NCI-H1930 (cell line): ENCODE measurements around the gene IL9.

Experiments used
- DNase-seq, 2 experiments: peaks; one replicate each; lab custom pipeline; 2025; lab: John Stamatoyannopoulos, UW

IL9 gene

GRCh38 chr5:135895474-135896006 lies at the start of gene IL9:
IL9 (minus strand) TSS chr5:135895841; CDS start chr5:135895816, 25 bp downstream.
- no peak for DNase-seq

GRCh38 chr5:135944967-135945560 lies 49.4 kb upstream of the IL9 start:
- DNase-seq, result peak; percentile 4 to 43

DNA sequence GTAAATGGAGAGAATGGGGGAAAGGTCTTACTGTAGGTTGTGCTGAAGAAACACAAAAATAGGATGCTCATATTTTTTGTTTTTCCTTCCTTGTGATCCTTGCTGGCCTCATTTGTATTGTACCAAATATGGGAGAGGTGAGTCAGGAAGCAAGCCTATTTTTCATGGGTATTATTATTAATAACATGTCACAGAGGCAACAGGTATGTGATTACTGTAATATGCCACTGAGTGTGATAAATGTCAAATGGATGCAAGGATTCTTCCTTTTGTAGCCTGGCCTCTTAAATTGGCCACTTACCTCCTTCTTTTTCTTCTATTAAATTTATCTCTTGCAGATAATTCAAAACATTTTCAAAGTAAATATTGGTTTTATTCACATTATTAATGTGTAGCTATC lies 48.9 kb upstream of the IL9 start:
- no peak for DNase-seq

DNA sequence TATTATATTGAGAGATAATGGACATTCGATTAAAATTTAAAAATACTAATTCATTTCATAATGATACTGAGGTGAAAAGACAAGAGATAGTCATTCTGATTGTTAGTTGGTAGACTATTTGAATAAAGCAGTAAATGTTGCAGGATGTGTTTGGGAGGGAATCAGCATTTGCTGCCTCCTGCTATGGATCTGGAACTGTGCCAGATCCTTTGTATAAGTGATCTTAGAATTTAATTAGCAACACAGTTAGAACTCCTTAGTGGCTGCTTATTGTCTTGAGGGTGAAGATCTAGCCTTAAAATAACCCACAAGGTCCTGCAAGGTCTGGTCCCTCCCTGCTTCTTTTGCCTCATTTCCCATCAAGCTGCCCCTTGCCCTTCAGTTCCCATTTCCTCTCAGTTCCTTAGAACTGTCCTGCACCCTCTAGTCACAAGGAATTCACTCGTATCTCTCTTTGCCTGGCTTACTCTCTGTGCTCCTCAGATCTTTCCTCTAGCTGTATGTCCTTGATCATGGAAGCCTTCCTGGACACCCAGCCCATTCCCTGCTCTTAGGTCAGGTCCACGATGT lies 46.6 kb upstream of the IL9 start:
- DNase-seq, result no peak

GRCh38 chr5:135941711-135942110 lies 46.1 kb upstream of the IL9 start:
- DNase-seq, result no peak

DNA sequence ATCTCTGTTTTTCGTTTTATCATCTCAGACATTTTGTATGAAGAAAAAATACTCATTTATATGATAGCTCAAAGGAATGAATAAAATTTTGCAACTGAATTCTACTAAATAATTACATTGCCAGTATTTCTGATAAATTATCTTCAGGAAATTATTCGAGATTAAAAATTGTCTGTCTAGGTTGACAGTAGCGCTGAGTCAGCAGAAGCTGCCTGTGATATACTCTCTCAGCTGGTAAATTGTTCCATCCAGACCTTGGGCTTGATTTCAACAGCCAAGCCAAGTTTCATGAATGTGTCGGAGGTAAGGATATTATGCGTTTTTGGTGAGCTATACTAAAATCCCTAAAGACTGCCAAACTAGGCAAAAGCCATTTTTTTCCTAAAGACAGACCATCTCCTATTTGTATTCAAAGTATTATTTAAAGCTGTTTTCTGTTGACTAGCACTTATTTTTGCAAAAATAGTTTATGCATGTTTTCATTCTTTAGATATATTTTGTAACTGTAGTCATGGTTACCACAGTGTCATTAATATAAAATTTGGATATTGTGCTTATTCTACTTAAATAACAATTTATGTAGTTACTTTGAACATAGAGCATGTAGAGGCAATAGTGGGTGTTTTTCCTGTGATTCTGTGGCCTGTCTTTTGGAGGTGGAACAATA lies 41.7 kb upstream of the IL9 start:
- DNase-seq, result no peak

DNA sequence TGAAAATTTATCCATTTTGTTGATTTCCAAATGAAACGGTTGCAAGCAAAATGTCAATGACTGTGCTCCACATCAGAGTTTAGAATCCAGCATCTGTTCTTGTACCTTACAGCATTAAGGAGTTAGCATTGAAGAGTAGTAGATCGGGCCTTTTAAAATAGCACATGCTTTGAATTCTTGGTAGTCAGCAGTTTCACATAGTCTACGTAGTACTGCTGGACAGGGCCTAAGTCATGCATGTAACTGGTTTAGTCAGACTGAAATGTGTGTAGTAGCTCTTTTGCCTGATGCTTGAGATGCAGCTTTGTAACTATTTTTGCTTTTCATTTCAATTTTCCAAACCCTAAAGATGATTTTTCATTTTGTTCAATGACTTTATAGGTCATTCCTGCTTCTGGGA lies 39.3 kb upstream of the IL9 start:
- no peak for DNase-seq

GRCh38 chr5:135930949-135931295 lies 35.3 kb upstream of the IL9 start:
- no peak for DNase-seq

- DNase-seq, result peak; percentile 46 to 51
These were observed 34.6 kb upstream of the IL9 start for GRCh38 chr5:135930029-135930948.

- DNase-seq, result no peak
These were observed 25.7 kb upstream of the IL9 start for GRCh38 chr5:135921388-135921787.

DNA sequence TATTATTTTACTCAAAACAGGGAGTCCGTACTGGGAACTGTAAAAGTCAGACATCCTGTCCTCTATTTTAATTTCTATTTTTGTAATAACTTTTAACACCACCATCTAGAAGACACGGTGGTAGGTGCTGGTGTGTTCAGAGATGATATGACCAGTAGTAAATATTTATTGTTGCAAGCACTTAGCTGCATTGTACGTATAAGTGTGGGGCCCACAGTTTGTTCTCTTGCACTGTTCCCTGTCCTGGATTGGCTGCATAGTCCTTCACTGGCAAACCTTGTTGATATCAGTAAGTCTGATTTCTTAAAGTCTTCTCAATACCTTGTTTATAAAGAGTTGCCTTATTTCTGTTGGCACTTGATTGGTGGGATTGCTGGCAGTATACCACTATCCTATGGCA lies 24.6 kb upstream of the IL9 start:
- no peak for DNase-seq

- DNase-seq, result no peak
These were observed 21.1 kb upstream of the IL9 start for GRCh38 chr5:135916638-135917263.

DNA sequence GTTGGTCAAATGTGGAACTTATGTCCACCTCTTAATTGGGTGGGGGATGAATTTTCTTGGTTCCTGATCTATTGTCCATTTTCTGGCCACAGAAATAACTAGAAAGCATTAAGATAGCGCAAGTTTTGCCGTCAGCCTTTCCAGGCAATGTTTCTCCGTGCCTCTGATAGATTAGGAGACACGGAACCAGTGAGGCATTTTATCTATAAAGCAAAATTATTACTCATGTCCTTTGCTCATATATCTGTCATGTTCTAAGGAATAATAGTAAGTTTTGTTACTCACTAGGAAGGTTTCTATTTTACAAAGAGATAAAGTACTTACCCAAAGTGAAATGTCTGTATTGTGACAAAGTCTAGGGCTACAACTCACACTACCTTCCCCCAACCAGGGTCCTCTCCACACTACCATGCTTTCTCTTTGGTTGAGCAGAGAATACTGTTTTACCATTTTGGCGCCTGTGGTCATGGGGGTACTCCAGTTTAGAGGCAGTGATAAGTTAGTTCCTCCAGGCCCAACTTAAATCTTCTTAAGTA lies 19.9 kb upstream of the IL9 start:
- no peak for DNase-seq

GRCh38 chr5:135913713-135914626 lies 18.3 kb upstream of the IL9 start:
- no peak for DNase-seq

DNA sequence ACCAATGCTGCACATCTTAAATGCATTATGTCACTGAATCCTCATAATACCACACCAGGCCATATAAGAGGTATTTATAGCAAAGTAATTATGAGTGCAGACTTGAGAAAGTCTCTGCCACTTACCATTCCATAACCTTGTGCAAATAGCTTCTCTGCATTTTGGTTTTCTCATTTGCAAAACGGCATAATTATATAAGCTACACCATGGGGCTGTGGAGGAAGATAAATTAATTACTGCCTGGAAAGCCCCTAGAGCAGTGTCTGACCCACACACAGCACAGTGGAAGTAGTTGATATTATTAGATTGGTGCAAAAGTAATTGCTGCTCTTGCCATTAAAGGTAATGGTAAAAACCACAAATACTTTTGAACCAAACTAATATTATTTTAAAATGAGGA lies 9.5 kb upstream of the IL9 start:
- no peak for DNase-seq

GRCh38 chr5:135901633-135902032 lies 6.0 kb upstream of the IL9 start:
- DNase-seq, result no peak

DNA sequence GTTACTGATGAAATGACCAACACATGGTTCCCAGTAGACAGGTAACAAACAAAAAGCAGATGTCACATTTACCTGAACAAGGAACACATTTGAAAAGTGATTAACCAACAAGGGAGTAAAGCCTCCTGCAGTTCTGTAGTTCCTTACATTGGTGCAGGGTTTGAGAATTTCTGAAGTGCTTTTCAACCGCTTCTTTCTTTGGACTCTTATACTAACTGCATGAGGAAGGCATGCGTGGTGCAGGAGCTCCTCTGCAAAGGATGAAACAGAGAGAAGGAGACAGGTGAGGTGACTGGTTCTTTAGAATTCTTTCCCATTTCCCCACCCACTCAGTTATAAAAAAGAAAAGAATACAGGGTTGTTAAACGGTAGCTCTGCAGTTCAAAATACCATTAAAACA lies 4.6 kb upstream of the IL9 start:
- DNase-seq, result no peak

DNA sequence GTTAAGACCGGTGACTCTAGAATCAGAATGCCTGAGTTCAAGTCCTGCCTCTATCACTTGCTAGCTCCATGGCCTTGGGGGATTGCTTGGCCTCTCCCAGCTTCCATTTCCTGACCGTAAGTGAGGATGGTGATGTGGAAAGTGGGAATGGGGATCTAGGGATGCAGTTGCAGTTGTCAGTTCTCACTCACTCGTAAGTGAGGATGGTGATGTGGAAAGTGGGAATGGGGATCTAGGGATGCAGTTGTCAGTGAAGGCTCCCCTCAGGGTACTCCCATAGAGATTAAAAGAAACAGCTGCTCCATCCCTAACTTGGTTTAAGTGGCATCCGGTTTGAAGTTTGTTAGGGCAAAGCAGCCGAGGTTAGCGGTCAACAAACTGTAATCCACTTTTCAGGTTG lies 3.0 kb upstream of the IL9 start:
- no peak for DNase-seq

GRCh38 chr5:135894789-135895188 lies 852 bp downstream of the IL9 start:
- no peak for DNase-seq

DNA sequence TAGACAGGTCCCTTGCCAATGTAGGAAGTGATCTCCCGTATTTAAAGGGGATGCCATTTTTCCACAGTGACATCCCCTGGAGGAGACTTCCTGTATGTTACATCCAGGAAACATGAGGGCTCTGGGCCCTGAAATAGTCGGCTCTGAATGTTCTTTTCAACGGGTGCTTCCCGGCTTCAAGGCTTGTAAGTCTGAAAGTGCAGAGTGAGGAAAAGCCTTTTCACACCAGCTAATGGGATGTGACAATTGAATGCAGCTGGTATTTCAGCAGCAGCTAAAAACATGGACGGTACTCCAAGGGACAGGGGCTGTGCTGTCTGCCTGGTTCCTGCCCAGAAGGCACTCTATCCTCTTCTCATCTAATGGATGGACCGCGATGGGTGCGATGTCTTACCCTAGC lies 1.4 kb downstream of the IL9 start:
- no peak for DNase-seq

- no peak for DNase-seq
These were observed 3.9 kb downstream of the IL9 start for GRCh38 chr5:135891791-135892190.
